OCI-LY7 (cell line): ENCODE results near the gene KCNJ5. TPM values are rescaled to one million over a fixed set of nuclear protein-coding genes. Genes with fewer than 3 reads are reported as not detected.

ENCODE experiments used
- BruUV-seq: library from RNA; stranded (reverse); fragments of 400-500 nt; replicated peaks from 2 replicates; lab custom pipeline; 2021; lab: Mats Ljungman, UMichigan
- CTCF ChIA-PET: fragments of 300-600 bp; sonication (Branson Sonifier 250); formaldehyde crosslinking; loops from one replicate; lab custom pipeline; 2022; ENCODE audit warnings: antibody characterized with exemption; ENCODE audit not compliant: unreplicated experiment; lab: Charles Lee
- POLR2A ChIA-PET: fragments of 300-600 bp; sonication (Branson Sonifier 250); formaldehyde crosslinking; loops from one replicate; lab custom pipeline; 2022; ENCODE audit warnings: antibody characterized with exemption; lab: Charles Lee
- DNase-seq: peaks from one replicate; pipeline ENCODE4 v3.0.0-alpha.2; 2015; ENCODE audit warnings: low spot score
- H2AFZ ChIP-seq: fragments of 200-600 bp; sonication (generic), shearing (Covaris generic); 2 replicates; pipeline ENCODE4 v1.6.1; 2014; ENCODE audit warnings: mild to moderate bottlenecking, antibody characterized with exemption, low read length, moderate library complexity
- H3K27ac ChIP-seq: fragments of 200-600 bp; sonication (generic); 2 replicates; pipeline ENCODE4 v1.5.1; 2014; ENCODE audit warnings: mixed run types, low read depth, mild to moderate bottlenecking, moderate library complexity, low read length, inconsistent platforms; ENCODE audit not compliant: poor library complexity, severe bottlenecking
- H3K36me3 ChIP-seq: fragments of 200-600 bp; sonication (generic); 2 replicates; pipeline ENCODE4 v1.6.1; 2014; ENCODE audit warnings: mild to moderate bottlenecking, antibody characterized with exemption, low read length, moderate library complexity, mixed read lengths; ENCODE audit not compliant: insufficient read depth
- H3K4me1 ChIP-seq: fragments of 200-600 bp; sonication (generic); 2 replicates; pipeline ENCODE4 v1.5.1; 2014; ENCODE audit warnings: mild to moderate bottlenecking, low read length; ENCODE audit not compliant: insufficient read depth, poor library complexity, severe bottlenecking
- H3K4me2 ChIP-seq: fragments of 200-600 bp; sonication (generic); 2 replicates; pipeline ENCODE4 v1.6.1; 2014; ENCODE audit warnings: mild to moderate bottlenecking, low read length
- H3K4me3 ChIP-seq: fragments of 200-600 bp; sonication (generic); 2 replicates; pipeline ENCODE4 v1.5.1; 2014; ENCODE audit warnings: mild to moderate bottlenecking, low read depth, low read length; ENCODE audit not compliant: poor library complexity, severe bottlenecking
- H3K79me2 ChIP-seq: fragments of 200-600 bp; sonication (generic); 2 replicates; pipeline ENCODE4 v1.6.1; 2016; ENCODE audit warnings: low read depth, mild to moderate bottlenecking, low read length, moderate library complexity, mixed read lengths; ENCODE audit not compliant: insufficient read depth
- H3K9me2 ChIP-seq: fragments of 200-600 bp; sonication (generic); 2 replicates; pipeline ENCODE4 v1.6.1; 2016; ENCODE audit warnings: mild to moderate bottlenecking, low read length, mixed read lengths; ENCODE audit not compliant: insufficient read depth
- H3K9me3 ChIP-seq: fragments of 200-600 bp; sonication (generic); 2 replicates; pipeline ENCODE4 v1.6.1; 2014; ENCODE audit warnings: mild to moderate bottlenecking, mixed run types, low read length, mixed read lengths
- H4K20me1 ChIP-seq: fragments of 200-600 bp; sonication (generic); 2 replicates; pipeline ENCODE4 v1.6.1; 2014; ENCODE audit warnings: mild to moderate bottlenecking, antibody characterized with exemption, low read length, moderate library complexity, mixed read lengths; ENCODE audit not compliant: insufficient read depth
- EZH2phosphoT487 ChIP-seq: fragments of 200-600 bp; sonication (generic); IDR thresholded peaks from 2 replicates; pipeline ENCODE4 v1.6.1; 2018; ENCODE audit warnings: low read depth, borderline replicate concordance, mild to moderate bottlenecking, mixed run types, antibody characterized with exemption, low read length, moderate library complexity, mixed read lengths
- intact Hi-C: fragments of 100-400 bp; cut with micrococcal nuclease; formaldehyde crosslinking; loops from one replicate; pipeline ENCODE4 v1.10.0; 2022; ENCODE audit not compliant: unreplicated experiment
- total RNA-seq, 2 experiments: library from RNA; depleted of rRNA in 1 of 2; stranded (reverse); fragments of >200 nt in 1 of 2; shearing (Covaris generic) in 1 of 2; gene quantifications; 2 replicates each; pipeline ENCODE4 v1.2.3, GENCODE V29; 2014 to 2022
- TF ChIP-seq, protein P1 (sequence below): fragments of 200-600 bp; sonication (generic); conservative IDR thresholded peaks from 2 replicates; pipeline ENCODE4 v1.5.1; 2014; ENCODE audit warnings: mild to moderate bottlenecking, antibody characterized with exemption, low read length, moderate library complexity, mixed read lengths

KCNJ5 gene
- total RNA-seq, 2 experiments from 2014 or later: not detected

DNA sequence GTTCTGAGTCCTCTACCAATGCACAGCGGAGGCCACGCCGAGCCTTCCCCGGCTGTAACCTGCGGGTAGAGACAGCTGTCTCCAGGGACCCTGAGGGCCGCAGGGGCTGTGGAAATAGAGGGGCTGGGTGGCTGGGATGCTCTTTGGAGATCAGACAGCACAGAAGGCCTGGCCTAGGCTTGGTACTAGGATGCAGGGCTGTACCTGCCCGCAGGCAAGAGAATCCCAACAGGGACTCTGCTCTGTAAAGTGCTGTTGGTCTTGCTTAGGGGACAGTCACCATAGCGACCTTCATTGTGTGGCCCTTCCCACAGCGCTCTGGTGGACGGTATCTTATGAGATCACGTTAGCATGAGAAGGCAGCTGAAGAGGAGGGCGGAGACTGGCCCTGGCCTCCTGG is 11.3 kb upstream of the KCNJ5 start:
- no peaks in the 10 kb centered on the region for H3K9me3 ChIP-seq
- H3K4me2 ChIP-seq: no peak overlapping the region
- H3K36me3 ChIP-seq: no peaks in the 10 kb centered on the region
- no TSS peak for BruUV-seq
- no peaks in the 10 kb centered on the region for H3K9me2 ChIP-seq
- no peaks in the 10 kb centered on the region for H4K20me1 ChIP-seq
- DNase-seq: no peak
- H3K4me1 ChIP-seq: no peaks in the 10 kb centered on the region
- POLR2A ChIA-PET: no interaction called here
- CTCF ChIA-PET: no interaction called here
- intact Hi-C loops: no loop called here
- no peak overlapping the region for H3K4me3 ChIP-seq
- no peak overlapping the region for H2AFZ ChIP-seq
- no peak overlapping the region for H3K27ac ChIP-seq
- H3K79me2 ChIP-seq: no peaks in the 10 kb centered on the region
- TF ChIP-seq, protein P1, sequence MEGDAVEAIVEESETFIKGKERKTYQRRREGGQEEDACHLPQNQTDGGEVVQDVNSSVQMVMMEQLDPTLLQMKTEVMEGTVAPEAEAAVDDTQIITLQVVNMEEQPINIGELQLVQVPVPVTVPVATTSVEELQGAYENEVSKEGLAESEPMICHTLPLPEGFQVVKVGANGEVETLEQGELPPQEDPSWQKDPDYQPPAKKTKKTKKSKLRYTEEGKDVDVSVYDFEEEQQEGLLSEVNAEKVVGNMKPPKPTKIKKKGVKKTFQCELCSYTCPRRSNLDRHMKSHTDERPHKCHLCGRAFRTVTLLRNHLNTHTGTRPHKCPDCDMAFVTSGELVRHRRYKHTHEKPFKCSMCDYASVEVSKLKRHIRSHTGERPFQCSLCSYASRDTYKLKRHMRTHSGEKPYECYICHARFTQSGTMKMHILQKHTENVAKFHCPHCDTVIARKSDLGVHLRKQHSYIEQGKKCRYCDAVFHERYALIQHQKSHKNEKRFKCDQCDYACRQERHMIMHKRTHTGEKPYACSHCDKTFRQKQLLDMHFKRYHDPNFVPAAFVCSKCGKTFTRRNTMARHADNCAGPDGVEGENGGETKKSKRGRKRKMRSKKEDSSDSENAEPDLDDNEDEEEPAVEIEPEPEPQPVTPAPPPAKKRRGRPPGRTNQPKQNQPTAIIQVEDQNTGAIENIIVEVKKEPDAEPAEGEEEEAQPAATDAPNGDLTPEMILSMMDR: no peak
- TF ChIP-seq EZH2phosphoT487: no peak

DNA sequence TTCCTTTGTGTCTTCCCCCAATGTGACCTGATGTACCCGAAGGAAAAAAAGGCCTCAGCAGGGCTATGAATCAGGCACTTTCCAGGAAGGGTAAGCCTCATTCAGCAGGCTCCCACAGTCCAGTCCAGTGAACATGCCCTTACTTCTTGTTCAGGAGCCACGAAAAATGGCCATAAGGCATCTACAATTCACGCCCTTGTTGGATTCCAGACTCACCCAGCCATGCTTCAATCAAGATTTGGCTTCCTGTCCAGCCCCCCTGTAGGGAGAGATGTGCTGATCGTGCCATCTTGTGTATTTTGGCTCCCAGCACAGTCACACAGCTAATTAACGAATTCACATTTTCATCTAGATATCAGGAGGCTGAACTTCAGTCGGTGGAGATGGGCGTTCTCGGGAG is 9.9 kb upstream of the KCNJ5 start:
- Histone ChIP-seq H3K79me2 (no peaks in the 10 kb centered on the region), H3K4me3 (no peak overlapping the region), H3K4me1 (no peaks in the 10 kb centered on the region), H3K36me3 (no peaks in the 10 kb centered on the region), H3K9me2 (no peaks in the 10 kb centered on the region), H4K20me1 (no peaks in the 10 kb centered on the region), H3K27ac (no peak overlapping the region), H3K4me2 (no peak overlapping the region), H3K9me3 (no peaks in the 10 kb centered on the region), H2AFZ (no peak overlapping the region)
- no peak for DNase-seq
- ChIA-PET CTCF (no interaction called here), POLR2A (no interaction called here)
- no TSS peak for BruUV-seq
- intact Hi-C loops: no loop called here
- TF ChIP-seq EZH2phosphoT487: no peak
- TF ChIP-seq, protein P1: no peak

DNA sequence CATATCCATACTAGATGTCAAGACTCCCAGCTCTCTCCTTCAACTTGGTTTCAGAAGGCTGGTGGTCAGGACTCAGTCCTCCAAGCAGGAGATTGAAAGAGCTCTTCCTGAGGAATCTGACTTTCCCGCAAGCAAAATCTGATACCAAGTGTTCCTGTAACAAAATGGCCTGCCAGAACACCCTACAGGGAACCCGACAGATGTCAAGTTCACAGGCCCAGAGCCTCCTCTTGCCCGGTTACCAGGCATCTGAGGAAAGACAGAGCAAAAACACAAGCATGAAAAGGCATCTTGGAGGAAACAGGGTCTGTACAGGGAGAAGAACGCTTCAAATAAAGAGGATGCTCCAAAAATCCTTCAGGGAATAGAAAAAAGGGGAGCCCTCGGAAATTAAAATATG is 8.7 kb upstream of the KCNJ5 start:
- CTCF ChIA-PET: no interaction called here

More for the DNA sequence above, 8.7 kb upstream of the KCNJ5 start:
- TF ChIP-seq, protein P1: no peak
- TF ChIP-seq EZH2phosphoT487: no peak
- Histone ChIP-seq H3K4me3 (no peak overlapping the region), H3K79me2 (no peaks in the 10 kb centered on the region), H4K20me1 (no peaks in the 10 kb centered on the region), H3K9me2 (no peaks in the 10 kb centered on the region), H3K9me3 (no peaks in the 10 kb centered on the region), H3K4me2 (no peak overlapping the region), H3K4me1 (no peaks in the 10 kb centered on the region), H2AFZ (no peak overlapping the region), H3K36me3 (no peaks in the 10 kb centered on the region), H3K27ac (no peak overlapping the region)
- BruUV-seq: no TSS peak
- DNase-seq: no peak
- POLR2A ChIA-PET: no interaction called here
- intact Hi-C loops: no loop called here
